HEK293 (cell line): Measurements from ENCODE around the gene HGF.

ENCODE experiments used
- CTCF ChIA-PET: fragments of 350-600 bp; formaldehyde crosslinking; extraction: SDS; loops from one replicate; lab custom pipeline; 2021; ENCODE audit warnings: antibody characterized with exemption; lab: Yijun Ruan, JAX
- POLR2A ChIA-PET: fragments of 300-600 bp; formaldehyde crosslinking; extraction: SDS; loops from one replicate; lab custom pipeline; 2020; ENCODE audit warnings: antibody characterized with exemption, inconsistent platforms; lab: Yijun Ruan, JAX
- H3K27ac ChIP-seq: fragments of 200-500 bp; sonication (Bioruptor generic); 2 replicates; pipeline ENCODE4 v1.5.1; 2014; ENCODE audit warnings: low read depth, low read length, control low read depth, inconsistent platforms; ENCODE audit errors: extremely low read depth
- H3K36me3 ChIP-seq, 2 experiments: fragments of 200-500 bp in 1 of 2; sonication (Bioruptor generic) in 1 of 2; 1 replicate in 1 of 2; 2 replicates in 1 of 2; pipeline ENCODE4 v1.5.1; 2014 to 2017; ENCODE audit warnings: inconsistent platforms in 2 of 2, low read length in 2 of 2; ENCODE audit not compliant: control insufficient read depth in 2 of 2, insufficient read depth in 1 of 2
- H3K4me1 ChIP-seq: fragments of 200-500 bp; sonication (Bioruptor generic); 2 replicates; pipeline ENCODE4 v1.5.1; 2014; ENCODE audit warnings: mild to moderate bottlenecking, low read length, inconsistent platforms; ENCODE audit not compliant: control insufficient read depth, insufficient read depth
- H3K4me3 ChIP-seq: 2 replicates; pipeline ENCODE4 v1.5.1; 2011; ENCODE audit warnings: low read depth, mild to moderate bottlenecking, control low read depth, low read length, moderate library complexity
- H3K9me3 ChIP-seq: fragments of 200-500 bp; sonication (Bioruptor generic); 2 replicates; pipeline ENCODE4 v1.5.1; 2014; ENCODE audit warnings: low read depth, low read length, inconsistent platforms; ENCODE audit not compliant: control insufficient read depth, insufficient read depth
- KLF9 ChIP-seq: fragments of 450-650 bp; formaldehyde crosslinking; IDR thresholded peaks from 2 replicates; pipeline ENCODE4 v1.5.1; 2016; ENCODE audit warnings: missing biosample characterization, missing genetic modification characterization, low read depth
- SP2 ChIP-seq: fragments of 450-650 bp; formaldehyde crosslinking; IDR thresholded peaks from 2 replicates; pipeline ENCODE4 v1.5.1; 2016; ENCODE audit warnings: missing biosample characterization, missing genetic modification characterization
- TRIM28 ChIP-seq: IDR thresholded peaks from 2 replicates; pipeline ENCODE4 v1.6.1; 2011; ENCODE audit warnings: low read length, control low read depth, borderline replicate concordance
- WT1 ChIP-seq: fragments of 450-650 bp; formaldehyde crosslinking; IDR thresholded peaks from 2 replicates; pipeline ENCODE4 v1.5.1; 2016; ENCODE audit warnings: missing biosample characterization, missing genetic modification characterization
- ZBTB44 ChIP-seq: fragments of 450-650 bp; IDR thresholded peaks from 2 replicates; pipeline ENCODE4 v1.5.1; 2018; ENCODE audit warnings: missing biosample characterization, mild to moderate bottlenecking, missing genetic modification characterization
- ZNF175 ChIP-seq: fragments of 450-650 bp; formaldehyde crosslinking; IDR thresholded peaks from 2 replicates; pipeline ENCODE4 v1.5.1; 2016; ENCODE audit warnings: missing biosample characterization, missing genetic modification characterization
- ZNF19 ChIP-seq: fragments of 450-650 bp; formaldehyde crosslinking; IDR thresholded peaks from 2 replicates; pipeline ENCODE4; 2016; ENCODE audit warnings: missing biosample characterization, missing genetic modification characterization, low read depth
- ZNF274 ChIP-seq, 2 experiments: fragments of 200-500 bp in 1 of 2; fragments of 450-650 bp in 1 of 2; sonication (Bioruptor generic) in 1 of 2; formaldehyde crosslinking in 1 of 2; IDR thresholded peaks; 2 replicates each; pipeline versions ENCODE4 v1.5.1 to v1.6.1; 2014 to 2016; ENCODE audit warnings: borderline replicate concordance in 1 of 2, inconsistent platforms in 1 of 2, low read length in 1 of 2, missing biosample characterization in 1 of 2, missing genetic modification characterization in 1 of 2
- ZNF433 ChIP-seq: fragments of 450-650 bp; formaldehyde crosslinking; IDR thresholded peaks from 2 replicates; pipeline ENCODE4 v1.5.1; 2016; ENCODE audit warnings: missing biosample characterization, missing genetic modification characterization, low read depth
- ZNF530 ChIP-seq: fragments of 450-650 bp; formaldehyde crosslinking; IDR thresholded peaks from 2 replicates; pipeline ENCODE4 v1.5.1; 2016; ENCODE audit warnings: low read depth, missing biosample characterization, missing genetic modification characterization
- ZNF548 ChIP-seq: fragments of 450-650 bp; formaldehyde crosslinking; IDR thresholded peaks from 2 replicates; pipeline ENCODE4 v1.5.1; 2016; ENCODE audit warnings: missing biosample characterization, missing genetic modification characterization
- ZNF571 ChIP-seq: fragments of 450-650 bp; formaldehyde crosslinking; IDR thresholded peaks from 2 replicates; pipeline ENCODE4 v1.5.0; 2017; ENCODE audit warnings: missing biosample characterization, missing genetic modification characterization
- ZNF585B ChIP-seq: fragments of 450-650 bp; formaldehyde crosslinking; IDR thresholded peaks from 2 replicates; pipeline ENCODE4 v1.5.1; 2016; ENCODE audit warnings: missing biosample characterization, missing genetic modification characterization
- ZNF596 ChIP-seq: fragments of 450-650 bp; IDR thresholded peaks from 2 replicates; pipeline ENCODE4 v1.5.0; 2018; ENCODE audit warnings: missing biosample characterization, mild to moderate bottlenecking, missing genetic modification characterization, moderate library complexity
- ZNF677 ChIP-seq: fragments of 450-650 bp; IDR thresholded peaks from 2 replicates; pipeline ENCODE4 v1.5.0; 2018; ENCODE audit warnings: missing biosample characterization, mild to moderate bottlenecking, missing genetic modification characterization, moderate library complexity
- ZNF791 ChIP-seq: fragments of 450-650 bp; formaldehyde crosslinking; IDR thresholded peaks from 2 replicates; pipeline ENCODE4 v1.5.1; 2016; ENCODE audit warnings: missing biosample characterization, missing genetic modification characterization
- ZNF843 ChIP-seq: fragments of 450-650 bp; formaldehyde crosslinking; IDR thresholded peaks from 2 replicates; pipeline ENCODE4 v1.5.1; 2016; ENCODE audit warnings: missing biosample characterization, missing genetic modification characterization
- ZXDB ChIP-seq: fragments of 450-650 bp; formaldehyde crosslinking; IDR thresholded peaks from 2 replicates; pipeline ENCODE4 v1.5.1; 2016; ENCODE audit warnings: missing biosample characterization, missing genetic modification characterization
- TF ChIP-seq, protein P1 (sequence below): fragments of 450-650 bp; formaldehyde crosslinking; IDR thresholded peaks from 2 replicates; pipeline ENCODE4 v1.5.1; 2016; ENCODE audit warnings: missing biosample characterization, missing genetic modification characterization
- TF ChIP-seq, protein P2 (sequence below): fragments of 450-650 bp; formaldehyde crosslinking; IDR thresholded peaks from 2 replicates; pipeline ENCODE4 v1.5.1; 2016; ENCODE audit warnings: missing biosample characterization, missing genetic modification characterization
- TF ChIP-seq, protein P3 (sequence below): fragments of 450-650 bp; formaldehyde crosslinking; IDR thresholded peaks from 2 replicates; pipeline ENCODE4 v1.5.1; 2016; ENCODE audit warnings: missing biosample characterization, missing genetic modification characterization

Gene HGF

DNA sequence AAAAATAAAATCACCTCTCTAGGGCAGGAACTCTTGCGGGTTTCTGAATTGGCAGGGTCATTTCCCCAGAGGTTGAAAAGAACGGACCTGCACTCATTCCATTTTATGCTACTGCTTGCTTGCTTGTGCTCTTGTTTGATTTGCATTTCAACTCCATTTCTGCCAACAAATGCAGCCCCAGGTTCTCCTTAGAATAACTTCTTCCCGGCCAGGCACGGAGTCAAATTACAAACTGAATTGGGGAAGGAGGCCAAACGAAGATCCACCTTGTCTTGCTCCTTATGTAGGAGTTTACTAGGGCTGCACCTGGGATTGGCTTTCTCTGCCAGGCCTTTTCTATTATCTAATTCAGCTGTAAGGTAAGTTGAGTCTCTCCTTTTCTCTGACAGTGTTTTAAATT, 79.6 kb downstream of the HGF start (continued):
- no peak for TF ChIP-seq ZBTB44
- no peak for TF ChIP-seq ZNF585B (tag by site-specific recombination)
- TF ChIP-seq ZNF530 (tag by site-specific recombination), result no peak
- TF ChIP-seq, protein P1, sequence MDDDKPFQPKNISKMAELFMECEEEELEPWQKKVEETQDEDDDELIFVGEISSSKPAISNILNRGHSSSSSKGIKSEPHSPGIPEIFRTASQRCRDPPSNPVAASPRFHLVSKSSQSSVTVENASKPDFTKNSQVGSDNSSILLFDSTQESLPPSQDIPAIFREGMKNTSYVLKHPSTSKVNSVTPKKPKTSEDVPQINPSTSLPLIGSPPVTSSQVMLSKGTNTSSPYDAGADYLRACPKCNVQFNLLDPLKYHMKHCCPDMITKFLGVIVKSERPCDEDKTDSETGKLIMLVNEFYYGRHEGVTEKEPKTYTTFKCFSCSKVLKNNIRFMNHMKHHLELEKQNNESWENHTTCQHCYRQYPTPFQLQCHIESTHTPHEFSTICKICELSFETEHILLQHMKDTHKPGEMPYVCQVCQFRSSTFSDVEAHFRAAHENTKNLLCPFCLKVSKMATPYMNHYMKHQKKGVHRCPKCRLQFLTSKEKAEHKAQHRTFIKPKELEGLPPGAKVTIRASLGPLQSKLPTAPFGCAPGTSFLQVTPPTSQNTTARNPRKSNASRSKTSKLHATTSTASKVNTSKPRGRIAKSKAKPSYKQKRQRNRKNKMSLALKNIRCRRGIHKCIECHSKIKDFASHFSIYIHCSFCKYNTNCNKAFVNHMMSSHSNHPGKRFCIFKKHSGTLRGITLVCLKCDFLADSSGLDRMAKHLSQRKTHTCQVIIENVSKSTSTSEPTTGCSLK (tag by site-specific recombination), result no peak
- TF ChIP-seq ZNF433 (tag by site-specific recombination), result no peak

GRCh38 chr7:81688622-81689411, 81.0 kb downstream of the HGF start:
- no peak for TF ChIP-seq ZNF791 (tag by site-specific recombination)
- TF ChIP-seq, all 188 proteins: peak for 0
- Histone ChIP-seq H3K4me1 (peaks cover 15% of the 10 kb centered on the region), H3K36me3 (no peaks in the 10 kb centered on the region), H3K9me3 (no peaks in the 10 kb centered on the region), H3K4me3 (no peak overlapping the region), H3K27ac (no peak overlapping the region)
- ChIA-PET POLR2A (no interaction called here), CTCF (no interaction called here)

DNA sequence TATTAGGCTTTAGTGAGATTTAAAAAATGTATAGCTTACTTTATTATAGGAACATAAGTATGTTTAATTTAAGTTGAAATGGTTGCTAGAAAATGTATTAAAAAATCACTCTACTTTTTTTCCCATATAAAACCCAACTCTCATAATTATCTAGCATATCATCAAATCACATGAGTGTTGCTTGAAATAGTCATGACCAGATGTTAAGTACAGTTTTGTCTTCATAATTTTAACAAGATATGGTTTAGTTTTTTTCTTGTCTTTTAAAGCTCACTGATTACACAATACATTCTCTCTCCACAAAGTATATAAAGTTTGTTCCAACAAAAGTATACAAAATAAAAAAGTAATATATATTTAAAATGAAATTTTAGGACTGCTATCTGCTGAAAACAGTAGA, 82.8 kb downstream of the HGF start:
- ChIA-PET CTCF (no interaction called here), POLR2A (no interaction called here)
- Histone ChIP-seq H3K4me1 (peaks cover 23% of the 10 kb centered on the region), H3K36me3 (no peaks in the 10 kb centered on the region), H3K4me3 (no peak overlapping the region), H3K27ac (no peak overlapping the region), H3K9me3 (no peaks in the 10 kb centered on the region)
- TF ChIP-seq ZNF571 (tag by site-specific recombination) (no peak), ZNF843 (no peak)

DNA sequence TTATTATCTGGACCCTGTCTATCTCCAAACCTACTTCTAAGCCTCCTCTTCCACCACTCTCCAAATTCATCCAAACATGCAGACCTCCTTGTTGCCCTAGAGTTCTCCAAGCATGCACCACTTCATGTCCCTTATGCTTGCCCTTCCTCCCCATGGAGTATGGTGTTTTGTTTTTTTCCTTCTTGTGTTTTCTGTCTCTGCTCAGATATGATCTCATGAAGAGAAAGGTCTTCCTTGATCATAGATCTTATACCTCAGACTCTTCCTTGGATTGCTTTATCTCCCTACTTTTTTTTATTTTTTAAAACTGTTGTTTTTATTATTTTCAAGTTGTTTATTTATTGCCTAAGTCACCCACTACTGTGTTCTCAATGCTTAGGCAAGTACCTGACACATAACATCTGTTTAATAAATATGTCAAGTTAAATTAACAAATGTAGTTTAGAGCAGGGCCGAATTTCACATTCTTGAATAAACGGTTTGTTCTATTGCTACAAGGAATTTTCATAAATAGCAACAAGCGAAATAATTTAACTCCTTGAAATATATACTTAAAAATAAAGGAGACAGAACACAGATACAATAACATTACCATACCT, 84.5 kb downstream of the HGF start:
- Histone ChIP-seq H3K36me3 (no peaks in the 10 kb centered on the region), H3K27ac (no peak overlapping the region; the same call in 1 of the 2 replicates), H3K4me1 (peaks cover 22% of the 10 kb centered on the region), H3K4me3 (no peak overlapping the region), H3K9me3 (no peaks in the 10 kb centered on the region)
- ChIA-PET POLR2A (no interaction called here), CTCF (interaction anchor here (0.6 to 1.0 kb wide), 2 partner anchors 30 to 95 kb away, joined by 3 to 4 read pairs; no protein-coding TSS in a partner anchor)
- TF ChIP-seq ZNF596 (tag by site-specific recombination) (no peak), ZNF274 (IDR thresholded peaks at IDR 0.05; ENCODE audit: low read length) (no peak), ZNF274 (tag by site-specific recombination; IDR thresholded peaks at IDR 0.05; ENCODE audit: borderline replicate concordance) (no peak), KLF9 (tag by site-specific recombination) (no peak), WT1 (tag by site-specific recombination) (no peak), ZXDB (tag by site-specific recombination) (0 out of 2 replicates have a peak, but pooled peaks have one; percentile 7), SP2 (no peak), ZNF548 (tag by site-specific recombination) (no peak), ZNF677 (tag by site-specific recombination) (no peak), TRIM28 (0 out of 2 replicates have a peak, but pooled peaks have one; percentile 0), ZNF175 (no peak), ZNF19 (no peak)
- TF ChIP-seq, protein P2, sequence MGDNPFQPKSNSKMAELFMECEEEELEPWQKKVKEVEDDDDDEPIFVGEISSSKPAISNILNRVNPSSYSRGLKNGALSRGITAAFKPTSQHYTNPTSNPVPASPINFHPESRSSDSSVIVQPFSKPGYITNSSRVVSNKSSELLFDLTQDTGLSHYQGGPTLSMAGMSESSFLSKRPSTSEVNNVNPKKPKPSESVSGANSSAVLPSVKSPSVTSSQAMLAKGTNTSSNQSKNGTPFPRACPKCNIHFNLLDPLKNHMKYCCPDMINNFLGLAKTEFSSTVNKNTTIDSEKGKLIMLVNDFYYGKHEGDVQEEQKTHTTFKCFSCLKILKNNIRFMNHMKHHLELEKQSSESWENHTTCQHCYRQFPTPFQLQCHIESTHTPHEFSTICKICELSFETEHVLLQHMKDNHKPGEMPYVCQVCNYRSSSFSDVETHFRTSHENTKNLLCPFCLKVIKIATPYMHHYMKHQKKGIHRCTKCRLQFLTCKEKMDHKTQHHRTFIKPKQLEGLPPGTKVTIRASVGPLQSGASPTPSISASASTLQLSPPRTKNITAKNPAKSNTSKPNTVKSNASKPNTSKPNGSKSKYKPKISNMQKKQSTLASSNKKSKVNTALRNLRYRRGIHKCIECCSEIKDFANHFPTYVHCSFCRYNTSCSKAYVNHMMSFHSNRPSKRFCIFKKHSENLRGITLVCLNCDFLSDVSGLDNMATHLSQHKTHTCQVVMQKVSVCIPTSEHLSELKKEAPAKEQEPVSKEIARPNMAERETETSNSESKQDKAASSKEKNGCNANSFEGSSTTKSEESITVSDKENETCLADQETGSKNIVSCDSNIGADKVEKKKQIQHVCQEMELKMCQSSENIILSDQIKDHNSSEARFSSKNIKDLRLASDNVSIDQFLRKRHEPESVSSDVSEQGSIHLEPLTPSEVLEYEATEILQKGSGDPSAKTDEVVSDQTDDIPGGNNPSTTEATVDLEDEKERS, result no peak
- TF ChIP-seq, protein P3, sequence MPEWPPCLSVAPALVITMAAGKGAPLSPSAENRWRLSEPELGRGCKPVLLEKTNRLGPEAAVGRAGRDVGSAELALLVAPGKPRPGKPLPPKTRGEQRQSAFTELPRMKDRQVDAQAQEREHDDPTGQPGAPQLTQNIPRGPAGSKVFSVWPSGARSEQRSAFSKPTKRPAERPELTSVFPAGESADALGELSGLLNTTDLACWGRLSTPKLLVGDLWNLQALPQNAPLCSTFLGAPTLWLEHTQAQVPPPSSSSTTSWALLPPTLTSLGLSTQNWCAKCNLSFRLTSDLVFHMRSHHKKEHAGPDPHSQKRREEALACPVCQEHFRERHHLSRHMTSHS (tag by site-specific recombination), result no peak
